WERI-Rb-1 (cell line): ENCODE data around the gene LRCH4.
A peak's percentile ranks its signal among the peaks of the same experiment; 100 is the strongest.
"Not testable (repeated sequence)": the region's sequence is repeated elsewhere in the genome, so short reads cannot be mapped to it uniquely, and the experiment has no call there.

Experiments used
- DNase-seq: peaks from one replicate; pipeline ENCODE4 v3.0.0-alpha.2; 2020
- H3K27ac ChIP-seq: fragments of 250-450 bp; sonication (Bioruptor Pico); 2 replicates; pipeline ENCODE4 v1.5.1; 2020; ENCODE audit warnings: mild to moderate bottlenecking, moderate library complexity
- H3K27me3 ChIP-seq: fragments of 250-450 bp; sonication (Bioruptor Pico); 2 replicates; pipeline ENCODE4 v1.5.1; 2021; ENCODE audit warnings: mild to moderate bottlenecking, low read depth, moderate library complexity; ENCODE audit not compliant: insufficient read depth, severe bottlenecking
- H3K36me3 ChIP-seq: fragments of 250-450 bp; sonication (Bioruptor Pico); 2 replicates; pipeline ENCODE4 v1.5.1; 2020; ENCODE audit warnings: mild to moderate bottlenecking, moderate library complexity
- H3K4me3 ChIP-seq: 2 replicates; pipeline ENCODE4 v1.5.1; 2011; ENCODE audit warnings: low read depth, mild to moderate bottlenecking, control low read depth, low read length
- H3K9me3 ChIP-seq: fragments of 250-450 bp; sonication (Bioruptor Pico); 2 replicates; pipeline ENCODE4 v1.5.1; 2021; ENCODE audit warnings: mild to moderate bottlenecking, moderate library complexity; ENCODE audit not compliant: severe bottlenecking
- TF ChIP-seq, protein P1 (sequence below): IDR thresholded peaks from 2 replicates; pipeline ENCODE4 v1.5.1; 2011; ENCODE audit warnings: low read depth, mild to moderate bottlenecking, control low read depth, inconsistent platforms, low read length

Gene LRCH4

DNA sequence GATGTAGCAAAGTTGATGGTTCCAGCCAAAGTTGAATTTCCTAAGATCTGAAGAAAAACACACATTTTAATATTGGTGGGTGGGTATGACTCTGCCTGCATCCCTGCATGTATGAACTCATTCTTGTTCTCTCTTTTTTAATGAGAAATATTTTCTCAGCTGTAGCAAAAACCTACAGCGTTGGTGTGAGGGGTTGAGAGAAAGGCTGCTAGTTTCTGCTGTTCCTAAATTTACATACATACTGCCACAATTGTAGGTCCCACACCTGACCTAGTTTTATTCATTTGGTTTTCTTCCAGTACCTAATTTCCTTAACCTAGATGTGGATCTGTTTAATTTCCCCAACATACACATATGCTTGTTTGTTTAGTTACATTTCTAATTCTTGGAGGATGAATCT, 42.3 kb downstream of the LRCH4 start:
- Histone ChIP-seq H3K36me3 (peaks cover under 1% of the 10 kb centered on the region; the same call in 1 of the 2 replicates), H3K27ac (no peak overlapping the region), H3K27me3 (no peaks in the 10 kb centered on the region), H3K9me3 (no peaks in the 10 kb centered on the region), H3K4me3 (no peak overlapping the region)
- TF ChIP-seq, protein P1, sequence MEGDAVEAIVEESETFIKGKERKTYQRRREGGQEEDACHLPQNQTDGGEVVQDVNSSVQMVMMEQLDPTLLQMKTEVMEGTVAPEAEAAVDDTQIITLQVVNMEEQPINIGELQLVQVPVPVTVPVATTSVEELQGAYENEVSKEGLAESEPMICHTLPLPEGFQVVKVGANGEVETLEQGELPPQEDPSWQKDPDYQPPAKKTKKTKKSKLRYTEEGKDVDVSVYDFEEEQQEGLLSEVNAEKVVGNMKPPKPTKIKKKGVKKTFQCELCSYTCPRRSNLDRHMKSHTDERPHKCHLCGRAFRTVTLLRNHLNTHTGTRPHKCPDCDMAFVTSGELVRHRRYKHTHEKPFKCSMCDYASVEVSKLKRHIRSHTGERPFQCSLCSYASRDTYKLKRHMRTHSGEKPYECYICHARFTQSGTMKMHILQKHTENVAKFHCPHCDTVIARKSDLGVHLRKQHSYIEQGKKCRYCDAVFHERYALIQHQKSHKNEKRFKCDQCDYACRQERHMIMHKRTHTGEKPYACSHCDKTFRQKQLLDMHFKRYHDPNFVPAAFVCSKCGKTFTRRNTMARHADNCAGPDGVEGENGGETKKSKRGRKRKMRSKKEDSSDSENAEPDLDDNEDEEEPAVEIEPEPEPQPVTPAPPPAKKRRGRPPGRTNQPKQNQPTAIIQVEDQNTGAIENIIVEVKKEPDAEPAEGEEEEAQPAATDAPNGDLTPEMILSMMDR: no peak
- DNase-seq: no peak

DNA sequence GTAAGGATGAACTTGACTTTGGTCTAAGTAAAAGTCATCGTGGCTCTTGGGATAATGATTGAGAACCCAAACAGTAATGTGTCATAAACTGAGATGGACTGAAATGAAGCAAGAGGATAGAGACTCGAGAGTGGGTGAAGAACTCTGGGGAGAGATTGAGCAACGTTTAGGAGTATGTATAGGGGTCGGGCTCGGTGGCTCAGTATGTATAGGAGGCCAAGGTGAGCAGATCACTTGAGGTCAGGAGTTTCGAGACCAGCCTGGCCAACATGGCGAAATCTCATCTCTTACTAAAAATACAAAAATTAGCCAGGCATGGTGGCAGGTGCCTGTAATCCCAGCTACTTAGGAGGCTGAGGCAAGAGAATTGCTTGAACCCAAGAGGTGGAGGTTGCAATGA, 44.6 kb downstream of the LRCH4 start:
- not testable (repeated sequence) for H3K27ac ChIP-seq, H3K36me3 ChIP-seq, H3K27me3 ChIP-seq, H3K4me3 ChIP-seq, DNase-seq, H3K9me3 ChIP-seq

DNA sequence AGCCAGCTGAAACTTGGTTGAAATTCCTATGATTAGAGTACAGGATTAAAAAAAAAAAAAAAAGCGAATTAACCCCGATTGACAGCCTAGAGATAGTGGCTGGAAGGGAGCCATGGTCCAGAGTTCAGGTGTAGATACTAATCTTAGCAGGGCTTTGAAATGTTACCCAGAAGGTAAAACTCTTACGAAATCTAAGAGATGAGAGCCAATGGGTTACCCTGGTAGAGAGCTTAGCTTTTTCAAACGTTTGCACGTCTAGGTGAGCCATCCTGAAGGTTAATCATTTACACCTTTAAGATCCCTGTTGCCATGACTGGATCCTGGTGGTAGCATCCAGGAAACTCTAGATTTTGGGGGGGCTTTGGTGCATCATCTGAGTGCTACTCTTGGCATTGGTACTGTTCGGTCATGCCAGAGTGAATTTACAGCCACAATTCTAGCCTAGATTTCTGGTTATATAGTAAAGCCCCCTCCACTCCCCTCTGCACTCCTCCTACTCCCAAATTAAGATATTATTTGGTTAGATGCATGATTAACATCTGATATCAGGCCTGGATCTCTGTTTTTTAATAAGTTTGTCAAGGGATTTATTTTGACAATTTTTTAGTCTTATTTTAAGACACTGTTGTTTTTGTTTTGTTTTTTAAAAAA, 45.7 kb downstream of the LRCH4 start:
- Histone ChIP-seq H3K36me3 (no peaks in the 10 kb centered on the region), H3K27ac (no peak overlapping the region), H3K9me3 (no peaks in the 10 kb centered on the region), H3K4me3 (peak overlapping the region; percentile 64), H3K27me3 (no peaks in the 10 kb centered on the region)
- no peak for DNase-seq
- TF ChIP-seq, protein P1: no peak

DNA sequence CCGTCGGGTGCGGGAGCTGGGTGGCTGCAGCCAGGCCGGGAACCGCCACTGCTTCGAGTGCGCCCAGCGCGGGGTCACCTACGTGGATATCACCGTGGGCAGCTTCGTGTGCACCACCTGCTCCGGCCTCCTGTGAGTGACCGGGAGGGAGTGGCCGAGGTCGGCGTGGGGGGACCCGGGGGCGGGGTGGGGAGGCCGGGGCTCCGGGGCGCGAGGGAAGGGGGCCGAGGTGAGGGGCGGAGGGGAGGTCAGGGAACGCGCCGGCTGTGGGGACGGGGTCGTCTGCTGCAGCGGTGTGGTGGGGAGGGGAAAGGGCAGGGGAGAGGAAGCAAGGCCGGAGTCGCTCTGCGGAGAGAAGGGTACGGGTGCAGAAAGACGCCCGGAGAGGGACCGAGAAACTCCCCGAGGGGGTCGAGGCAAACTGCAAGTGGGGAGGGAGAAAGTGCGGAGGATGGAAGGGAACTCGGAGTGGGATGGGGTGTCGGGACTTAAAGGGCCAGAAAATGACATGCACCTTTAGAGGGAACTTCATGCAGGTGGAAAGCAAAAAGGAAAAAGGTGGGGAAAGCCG, 46.4 kb downstream of the LRCH4 start:
- DNase-seq: peak; percentile 19
- TF ChIP-seq, protein P1: no peak

DNA sequence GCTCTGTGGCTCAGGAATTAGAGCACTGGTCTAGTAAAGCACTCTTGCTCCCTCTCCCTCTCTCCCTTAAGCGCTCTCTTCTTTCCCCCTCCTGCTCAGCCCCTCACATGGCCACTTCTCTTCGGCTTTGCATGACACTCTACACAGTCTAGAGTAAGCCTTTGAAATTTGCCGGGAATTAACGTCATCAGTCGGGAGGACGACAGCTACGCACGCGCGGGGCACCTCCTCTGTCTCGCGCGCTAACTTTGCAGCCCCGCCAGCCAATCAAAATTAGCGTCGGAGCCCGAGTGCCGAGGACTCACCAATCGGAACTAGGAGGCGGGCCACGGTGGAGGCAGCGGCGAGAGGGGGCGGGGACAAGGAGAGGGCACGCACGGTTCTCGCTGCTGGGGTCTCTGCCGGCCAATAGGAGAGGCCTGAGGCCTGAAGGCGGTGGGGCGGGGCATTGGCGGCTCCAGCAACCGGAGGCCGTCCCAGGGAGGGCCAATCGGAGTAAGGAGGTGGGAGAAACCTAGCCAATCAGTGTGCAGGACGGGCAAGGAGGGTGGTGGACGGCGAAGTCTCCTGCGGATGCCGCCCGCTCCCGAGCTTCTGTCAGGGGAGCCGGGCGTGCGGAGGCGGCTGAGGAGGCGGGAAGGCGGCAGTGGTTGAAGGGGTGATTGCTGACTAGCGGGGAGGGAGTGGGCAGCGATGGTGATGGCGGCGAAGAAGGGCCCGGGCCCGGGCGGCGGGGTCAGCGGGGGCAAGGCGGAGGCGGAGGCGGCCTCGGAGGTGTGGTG, 47.1 kb downstream of the LRCH4 start, which contains the start of gene AGFG2:
Gene AGFG2, plus strand, starts transcription at position 550 of the 782 bp plus-strand sequence. Its CDS starts 144 bp downstream, at position 694.
- Histone ChIP-seq H3K27ac (peak within 1 kb of the TSS; percentile 61), H3K9me3 (no peaks in the 10 kb centered on the region), H3K4me3 (peak within 1 kb of the TSS; percentile 64), H3K36me3 (no peaks in the 10 kb centered on the region), H3K27me3 (no peaks in the 10 kb centered on the region)
- DNase-seq: peak; percentile 100
- TF ChIP-seq, protein P1: no peak

More for the DNA sequence above, 46.4 kb downstream of the LRCH4 start:
- Histone ChIP-seq H3K27me3 (no peaks in the 10 kb centered on the region), H3K9me3 (no peaks in the 10 kb centered on the region), H3K27ac (peak overlapping the region; percentile 61), H3K4me3 (peak overlapping the region; percentile 64), H3K36me3 (no peaks in the 10 kb centered on the region)

DNA sequence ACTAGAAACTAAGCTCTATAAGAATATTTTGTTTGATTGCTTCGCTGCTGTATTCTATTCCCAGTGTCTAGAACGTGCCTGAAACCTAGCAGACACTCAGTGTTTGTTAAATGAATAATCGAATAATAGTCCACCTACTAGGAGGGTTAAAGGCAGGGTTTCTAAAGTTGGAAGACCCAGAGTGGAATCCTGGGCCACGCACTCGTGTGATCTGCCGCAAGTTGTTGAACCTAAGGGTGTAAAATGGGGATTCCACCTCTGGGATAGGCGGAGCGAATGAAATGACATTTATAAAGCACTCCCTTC, 47.6 kb downstream of the LRCH4 start:
- peak overlapping the region; percentile 32 for H3K27ac ChIP-seq
- no peaks in the 10 kb centered on the region for H3K36me3 ChIP-seq

DNA sequence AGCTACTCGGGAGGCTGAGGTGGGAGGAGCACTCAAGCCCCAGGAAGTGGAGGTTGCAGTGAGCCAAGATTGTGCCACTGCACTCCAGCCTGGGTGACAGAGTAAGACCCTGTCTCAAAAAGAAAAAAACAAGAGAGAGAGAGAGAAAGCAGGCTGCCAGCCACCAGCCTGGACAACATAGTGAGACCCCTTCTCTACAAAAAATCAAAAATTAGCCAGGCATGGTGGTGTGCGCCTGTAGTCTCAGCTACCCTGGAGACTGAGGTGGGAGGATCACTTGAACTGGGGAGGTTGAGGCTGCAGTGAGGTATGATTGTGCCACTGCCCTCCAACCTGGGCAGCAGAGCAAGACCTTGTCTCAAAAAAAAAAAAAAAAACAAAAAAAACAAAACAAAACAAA, 49.2 kb downstream of the LRCH4 start:
- H3K4me3 ChIP-seq, H3K27me3 ChIP-seq, H3K27ac ChIP-seq, H3K9me3 ChIP-seq, H3K36me3 ChIP-seq, DNase-seq: not testable (repeated sequence)

More for the DNA sequence above, 47.6 kb downstream of the LRCH4 start:
- no peak for DNase-seq
- Histone ChIP-seq H3K27me3 (no peaks in the 10 kb centered on the region), H3K9me3 (no peaks in the 10 kb centered on the region), H3K4me3 (peak overlapping the region; percentile 57)
- TF ChIP-seq, protein P1: no peak

DNA sequence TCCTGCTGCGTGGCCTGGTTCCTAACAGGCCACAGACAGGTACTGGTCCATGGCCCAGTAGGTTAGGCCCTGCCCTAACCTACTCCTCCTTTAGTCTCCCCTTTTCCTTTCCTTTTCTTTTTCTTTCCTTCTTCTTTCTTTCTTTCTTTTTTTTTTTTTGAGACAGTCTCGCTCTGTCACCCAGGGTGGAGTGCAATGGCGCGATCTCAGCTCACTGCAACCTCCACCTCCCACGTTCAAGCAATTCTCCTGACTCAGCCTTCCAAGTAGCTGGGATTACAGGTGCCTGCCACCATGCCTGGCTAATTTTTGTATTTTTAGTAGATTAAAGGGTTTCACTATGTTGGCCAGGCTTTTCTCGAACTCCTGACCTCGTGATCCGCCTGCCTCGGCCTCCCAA, 49.9 kb downstream of the LRCH4 start:
- not testable (repeated sequence) for H3K36me3 ChIP-seq, DNase-seq, H3K9me3 ChIP-seq, H3K27me3 ChIP-seq, H3K27ac ChIP-seq, H3K4me3 ChIP-seq
